Omental fat pad (tissue), 4 donors: ENCODE results near the gene MAN1B1. TPM values are rescaled to one million over a fixed set of nuclear protein-coding genes. Genes with fewer than 3 reads are reported as not detected.

Source experiments
- ATAC-seq: fragments of 150-250 bp; one replicate; pipeline ENCODE4 v1.9.1; 2016; ENCODE audit warnings: mild to moderate bottlenecking, moderate library complexity; ENCODE audit not compliant: low FRiP score
- DNase-seq: peaks from one replicate; pipeline ENCODE4 v3.0.0-alpha.2; 2019; ENCODE audit warnings: low spot score
- CTCF ChIP-seq, 3 donors: fragments of 450-650 bp; IDR thresholded peaks; one replicate each; pipeline ENCODE4 v1.5.1; 2016 to 2017; ENCODE audit warnings: antibody characterized with exemption in 3 of 3, mild to moderate bottlenecking in 3 of 3, moderate library complexity in 2 of 3
- total RNA-seq, 4 donors: library from RNA; depleted of rRNA; stranded (reverse); fragments of >200 nt; gene quantifications; one replicate each; pipeline ENCODE4 v1.1.0, GENCODE V29; 2016

The MAN1B1 gene
- total RNA-seq, 4 donors from 2014 or later, result 30.2 to 39.9 (median 33.9) TPM

GRCh38 chr9:137041124-137041523, 45.7 kb upstream of the MAN1B1 start:
- ATAC-seq, result no peak
- TF ChIP-seq CTCF (IDR thresholded peaks at IDR 0.05), result no peak
- no peak for DNase-seq

GRCh38 chr9:137042751-137043727, 43.7 kb upstream of the MAN1B1 start:
- no peak for DNase-seq
- no peak for ATAC-seq
- TF ChIP-seq CTCF (IDR thresholded peaks at IDR 0.05), result no peak

- ATAC-seq (no peak), DNase-seq (no peak)
Measured at GRCh38 chr9:137044037-137044436, 42.7 kb upstream of the MAN1B1 start.

GRCh38 chr9:137044502-137045177, 42.1 kb upstream of the MAN1B1 start:
- DNase-seq (no peak), ATAC-seq (peak; percentile 15)
- TF ChIP-seq CTCF (IDR thresholded peaks at IDR 0.05), result no peak

More at GRCh38 chr9:137044037-137044436, 42.7 kb upstream of the MAN1B1 start:
- no peak for TF ChIP-seq CTCF (IDR thresholded peaks at IDR 0.05)

- DNase-seq (no peak), ATAC-seq (peak; percentile 3)
- TF ChIP-seq CTCF (IDR thresholded peaks at IDR 0.05), result no peak
Measured at GRCh38 chr9:137045294-137046087, 41.3 kb upstream of the MAN1B1 start.

GRCh38 chr9:137046088-137046787, 40.5 kb upstream of the MAN1B1 start, which contains the start of gene NPDC1:
Gene NPDC1, minus strand, starts transcription at chr9:137046177. Its CDS starts 188 bp downstream, at chr9:137045989.
- DNase-seq, result peak; percentile 71
- ATAC-seq, result peak; percentile 53
- peak in 2 of 3 donors; percentile 6 to 20 for TF ChIP-seq CTCF (IDR thresholded peaks at IDR 0.05)
